ENCODE data around the gene RNF220.
"Not testable (repeated sequence)": the region's sequence is repeated elsewhere in the genome, so short reads cannot be mapped to it uniquely, and the experiment has no call there.

RNF220 gene

GRCh38 chr1:44544960-44545359 is 139.9 kb downstream of the RNF220 start:
- no peak overlapping the region for H3K27ac Mint-ChIP-seq
- no peaks in the 10 kb centered on the region for H3K9me3 Mint-ChIP-seq
- H3K4me3 Mint-ChIP-seq: no peak overlapping the region
- H3K27me3 Mint-ChIP-seq: peaks cover 10 to 15% of the 10 kb centered on the region in 2 donors
- DNase-seq (no peak), ATAC-seq (replicated peaks) (no peak)
- H3K4me1 Mint-ChIP-seq: peaks cover 0 to 2% of the 10 kb centered on the region in 2 donors
- no peaks in the 10 kb centered on the region for H3K36me3 Mint-ChIP-seq

- DNase-seq: no peak
- Mint-ChIP-seq H3K27me3 (peaks cover 10 to 15% of the 10 kb centered on the region in 2 donors), H3K4me3 (no peak overlapping the region), H3K4me1 (peaks cover 0 to 2% of the 10 kb centered on the region in 2 donors), H3K36me3 (no peaks in the 10 kb centered on the region), H3K9me3 (no peaks in the 10 kb centered on the region), H3K27ac (no peak overlapping the region)
- no peak for ATAC-seq (replicated peaks)
Observed at GRCh38 chr1:44545961-44546360, 140.9 kb downstream of the RNF220 start.

- Mint-ChIP-seq H3K36me3 (no peaks in the 10 kb centered on the region), H3K4me3 (no peak overlapping the region), H3K27ac (no peak overlapping the region), H3K27me3 (peaks cover 10 to 13% of the 10 kb centered on the region in 2 donors), H3K4me1 (peaks cover 0 to 2% of the 10 kb centered on the region in 2 donors), H3K9me3 (no peaks in the 10 kb centered on the region)
- ATAC-seq (replicated peaks) (no peak), DNase-seq (no peak)
Observed at GRCh38 chr1:44546403-44547053, 141.5 kb downstream of the RNF220 start.

GRCh38 chr1:44547361-44547760 is 142.3 kb downstream of the RNF220 start:
- Mint-ChIP-seq H3K27me3 (peaks cover 6 to 7% of the 10 kb centered on the region in 2 donors), H3K9me3 (no peaks in the 10 kb centered on the region), H3K4me1 (peaks cover 0 to 2% of the 10 kb centered on the region in 2 donors), H3K36me3 (no peaks in the 10 kb centered on the region), H3K4me3 (no peak overlapping the region), H3K27ac (no peak overlapping the region)
- ATAC-seq (replicated peaks) (no peak), DNase-seq (no peak)

- Mint-ChIP-seq H3K4me3 (no peak overlapping the region), H3K27ac (no peak overlapping the region), H3K36me3 (no peaks in the 10 kb centered on the region), H3K27me3 (peaks cover 7 to 9% of the 10 kb centered on the region in 2 donors), H3K4me1 (peaks cover 0 to 2% of the 10 kb centered on the region in 2 donors), H3K9me3 (no peaks in the 10 kb centered on the region)
- ATAC-seq (replicated peaks) (no peak), DNase-seq (no peak)
Observed at GRCh38 chr1:44547837-44548236, 142.8 kb downstream of the RNF220 start.

GRCh38 chr1:44549510-44549909 is 144.5 kb downstream of the RNF220 start:
- Mint-ChIP-seq H3K36me3 (no peaks in the 10 kb centered on the region), H3K27me3 (peaks cover 6 to 11% of the 10 kb centered on the region in 2 donors), H3K4me1 (no peaks in the 10 kb centered on the region), H3K4me3 (no peak overlapping the region), H3K9me3 (no peaks in the 10 kb centered on the region), H3K27ac (no peak overlapping the region)
- no peak for ATAC-seq (replicated peaks)
- DNase-seq: no peak

GRCh38 chr1:44553127-44553758 is 148.2 kb downstream of the RNF220 start:
- DNase-seq (no peak), ATAC-seq (replicated peaks) (no peak)
- no peak overlapping the region for H3K27ac Mint-ChIP-seq
- H3K4me3 Mint-ChIP-seq: no peak overlapping the region
- no peaks in the 10 kb centered on the region for H3K36me3 Mint-ChIP-seq
- no peaks in the 10 kb centered on the region for H3K9me3 Mint-ChIP-seq
- peaks cover 13 to 19% of the 10 kb centered on the region in 2 donors for H3K27me3 Mint-ChIP-seq
- H3K4me1 Mint-ChIP-seq: no peaks in the 10 kb centered on the region

GRCh38 chr1:44553771-44554170 is 148.7 kb downstream of the RNF220 start:
- DNase-seq: no peak
- Mint-ChIP-seq H3K27me3 (peaks cover 13 to 19% of the 10 kb centered on the region in 2 donors), H3K4me1 (no peaks in the 10 kb centered on the region), H3K9me3 (no peaks in the 10 kb centered on the region), H3K27ac (no peak overlapping the region), H3K36me3 (no peaks in the 10 kb centered on the region), H3K4me3 (no peak overlapping the region)
- ATAC-seq (replicated peaks): no peak

- Mint-ChIP-seq H3K9me3 (no peaks in the 10 kb centered on the region), H3K36me3 (no peaks in the 10 kb centered on the region), H3K27me3 (peaks cover 13 to 24% of the 10 kb centered on the region in 2 donors), H3K4me3 (no peak overlapping the region), H3K4me1 (no peaks in the 10 kb centered on the region), H3K27ac (no peak overlapping the region)
- ATAC-seq (replicated peaks) (no peak), DNase-seq (no peak)
Observed at GRCh38 chr1:44554706-44555105, 149.7 kb downstream of the RNF220 start.

GRCh38 chr1:44557778-44558177 is 152.7 kb downstream of the RNF220 start:
- DNase-seq (no peak), ATAC-seq (replicated peaks) (no peak)
- H3K4me1 Mint-ChIP-seq: no peaks in the 10 kb centered on the region
- H3K27ac Mint-ChIP-seq: no peak overlapping the region
- H3K27me3 Mint-ChIP-seq: peaks cover 11 to 23% of the 10 kb centered on the region in 2 donors
- H3K4me3 Mint-ChIP-seq: no peak overlapping the region
- H3K36me3 Mint-ChIP-seq: no peaks in the 10 kb centered on the region
- no peaks in the 10 kb centered on the region for H3K9me3 Mint-ChIP-seq

- Mint-ChIP-seq H3K4me1 (no peaks in the 10 kb centered on the region), H3K4me3 (no peak overlapping the region), H3K27me3 (peaks cover 8 to 19% of the 10 kb centered on the region in 2 donors), H3K27ac (no peak overlapping the region), H3K36me3 (no peaks in the 10 kb centered on the region), H3K9me3 (no peaks in the 10 kb centered on the region)
- no peak for DNase-seq
- ATAC-seq (replicated peaks): no peak
Observed at GRCh38 chr1:44558883-44559282, 153.8 kb downstream of the RNF220 start.

- Mint-ChIP-seq H3K27ac (no peak overlapping the region), H3K27me3 (peaks cover 8 to 19% of the 10 kb centered on the region in 2 donors), H3K36me3 (no peaks in the 10 kb centered on the region), H3K4me1 (no peaks in the 10 kb centered on the region), H3K9me3 (no peaks in the 10 kb centered on the region), H3K4me3 (no peak overlapping the region)
- DNase-seq (no peak), ATAC-seq (replicated peaks) (no peak)
Observed at GRCh38 chr1:44559330-44559729, 154.3 kb downstream of the RNF220 start.

GRCh38 chr1:44559913-44560312 is 154.9 kb downstream of the RNF220 start:
- no peaks in the 10 kb centered on the region for H3K9me3 Mint-ChIP-seq
- no peak for DNase-seq
- no peak overlapping the region for H3K4me3 Mint-ChIP-seq
- ATAC-seq (replicated peaks): no peak
- no peak overlapping the region for H3K27ac Mint-ChIP-seq
- peaks cover 3 to 16% of the 10 kb centered on the region in 2 donors for H3K27me3 Mint-ChIP-seq
- H3K4me1 Mint-ChIP-seq: no peaks in the 10 kb centered on the region
- no peaks in the 10 kb centered on the region for H3K36me3 Mint-ChIP-seq

- not testable (repeated sequence) for DNase-seq; H3K4me1 Mint-ChIP-seq; H3K27ac Mint-ChIP-seq; H3K4me3 Mint-ChIP-seq; H3K36me3 Mint-ChIP-seq; ATAC-seq (replicated peaks); H3K9me3 Mint-ChIP-seq
- peaks cover 0 to 15% of the 10 kb centered on the region in 2 donors for H3K27me3 Mint-ChIP-seq
Observed at GRCh38 chr1:44560696-44561095, 155.6 kb downstream of the RNF220 start.

- Mint-ChIP-seq H3K4me3 (no peak overlapping the region), H3K27me3 (peaks cover 10 to 12% of the 10 kb centered on the region in 2 donors), H3K27ac (no peak overlapping the region), H3K9me3 (no peaks in the 10 kb centered on the region), H3K36me3 (no peaks in the 10 kb centered on the region), H3K4me1 (no peaks in the 10 kb centered on the region)
- ATAC-seq (replicated peaks): no peak
- no peak for DNase-seq
Observed at GRCh38 chr1:44565259-44565750, 160.2 kb downstream of the RNF220 start.

Data from stimulated activated naive B cell treated with anti-CD40 and anti-IgM and Interleukin-4, amounts not matched to agents 10 μg/mL and 1 μg/mL and 100 μg/mL, for 72 hours (primary cell).